HG03469 (cell line): ENCODE measurements around the gene ZDHHC14.
A peak's percentile ranks its signal among the peaks of the same experiment; 100 is the strongest.

ENCODE experiments used
- ATAC-seq: cut with Tn5 transposase; IDR thresholded peaks from one replicate; pipeline ENCODE4 v1.9.1; 2021; ENCODE audit warnings: mild to moderate bottlenecking, moderate library complexity, moderate number of reproducible peaks; ENCODE audit not compliant: unreplicated experiment

Gene ZDHHC14

DNA sequence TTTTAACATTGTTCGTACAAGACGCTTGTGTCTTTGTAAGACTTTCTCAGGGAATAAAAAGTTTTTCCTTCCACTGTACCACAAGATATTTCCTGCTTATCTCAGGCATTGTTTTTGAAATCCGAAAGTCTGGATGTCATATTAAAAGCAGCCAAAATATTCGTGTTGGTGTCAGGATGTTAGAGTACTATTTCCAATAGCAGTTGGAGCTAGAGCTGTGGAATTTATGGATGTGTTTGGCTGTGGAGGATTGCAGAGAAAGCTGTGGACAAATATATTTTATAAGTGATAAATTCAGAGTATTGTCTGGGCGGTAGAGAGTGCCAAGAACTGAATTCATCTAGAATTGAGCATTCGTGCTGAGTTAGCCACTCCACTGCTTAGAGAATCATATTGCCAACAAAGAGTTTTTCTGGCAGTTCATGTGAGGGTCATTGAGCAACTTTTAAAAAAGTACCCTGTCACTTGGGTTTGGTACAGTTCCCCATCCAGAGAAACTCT is 57.7 kb downstream of the ZDHHC14 start:
- no peak for ATAC-seq

DNA sequence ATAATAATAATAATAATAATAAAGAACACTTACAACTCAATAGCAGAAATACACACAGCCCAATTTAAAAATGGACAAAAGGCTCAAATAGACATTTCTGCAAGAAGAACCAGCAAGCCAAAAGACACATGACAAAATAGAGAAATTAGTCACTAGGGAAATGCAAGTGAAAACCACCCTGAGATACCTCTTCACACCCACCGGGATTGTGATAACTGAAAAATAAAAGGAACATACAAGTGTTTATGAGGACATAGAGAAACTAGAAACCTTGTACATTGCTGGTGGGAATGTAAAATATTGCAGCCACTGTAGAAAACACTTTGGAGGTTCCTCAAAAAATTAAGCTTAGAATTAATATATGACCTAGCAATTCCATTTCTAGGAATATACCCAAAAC is 59.2 kb downstream of the ZDHHC14 start:
- ATAC-seq, result no peak

DNA sequence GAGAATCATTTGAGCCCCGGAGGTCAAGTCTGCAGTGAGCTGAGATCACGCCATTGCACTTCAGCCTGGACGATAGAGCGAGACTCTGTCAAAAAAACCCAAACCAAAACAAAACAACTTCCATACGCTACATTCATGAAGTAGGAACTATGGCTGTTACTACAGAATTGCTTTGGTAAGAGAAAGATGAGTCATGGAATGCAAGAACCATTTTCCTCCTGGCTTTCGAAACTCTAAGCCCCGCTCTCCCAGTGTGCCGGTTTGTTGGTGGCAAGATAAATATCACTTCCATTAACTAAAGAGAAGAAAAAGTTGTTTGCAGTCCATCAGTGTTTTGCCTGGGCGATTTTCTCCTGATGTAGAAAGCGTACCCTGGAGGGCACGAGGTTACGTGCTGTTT is 61.3 kb downstream of the ZDHHC14 start:
- no peak for ATAC-seq

DNA sequence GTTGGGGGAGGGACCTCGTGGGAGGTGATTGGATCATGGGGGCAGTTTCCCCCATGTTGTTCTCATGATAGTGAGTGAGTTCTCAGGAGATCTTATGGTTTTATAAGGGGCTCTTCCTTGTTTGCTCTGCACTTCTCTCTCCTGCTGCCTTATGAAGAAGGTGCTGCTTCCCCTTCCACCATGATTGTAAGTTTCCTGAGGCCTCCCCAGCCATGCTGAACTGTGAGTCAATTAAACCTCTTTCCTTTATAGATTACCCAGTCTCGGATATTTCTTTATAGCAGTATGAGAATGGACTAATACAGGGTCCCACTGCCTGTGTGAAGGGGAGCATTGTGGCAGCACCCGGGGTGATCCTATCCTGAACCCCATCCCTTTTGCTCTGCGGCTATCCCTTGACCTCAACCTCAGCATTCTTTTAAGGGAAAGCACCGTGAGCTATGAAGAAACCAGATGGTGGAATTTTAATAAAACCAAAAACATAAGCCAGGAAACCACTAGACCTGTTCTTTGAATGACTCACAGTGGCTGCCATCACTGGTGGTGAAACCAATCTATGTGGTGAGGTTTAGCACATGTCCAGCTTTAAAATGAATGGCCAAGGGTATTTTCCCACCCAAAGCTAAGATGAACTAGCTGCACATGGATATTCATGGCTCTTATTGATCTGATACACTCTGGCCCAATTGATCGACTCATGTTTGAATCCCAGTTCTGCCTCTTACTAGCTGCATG is 62.2 kb downstream of the ZDHHC14 start:
- peak; percentile 81 for ATAC-seq

DNA sequence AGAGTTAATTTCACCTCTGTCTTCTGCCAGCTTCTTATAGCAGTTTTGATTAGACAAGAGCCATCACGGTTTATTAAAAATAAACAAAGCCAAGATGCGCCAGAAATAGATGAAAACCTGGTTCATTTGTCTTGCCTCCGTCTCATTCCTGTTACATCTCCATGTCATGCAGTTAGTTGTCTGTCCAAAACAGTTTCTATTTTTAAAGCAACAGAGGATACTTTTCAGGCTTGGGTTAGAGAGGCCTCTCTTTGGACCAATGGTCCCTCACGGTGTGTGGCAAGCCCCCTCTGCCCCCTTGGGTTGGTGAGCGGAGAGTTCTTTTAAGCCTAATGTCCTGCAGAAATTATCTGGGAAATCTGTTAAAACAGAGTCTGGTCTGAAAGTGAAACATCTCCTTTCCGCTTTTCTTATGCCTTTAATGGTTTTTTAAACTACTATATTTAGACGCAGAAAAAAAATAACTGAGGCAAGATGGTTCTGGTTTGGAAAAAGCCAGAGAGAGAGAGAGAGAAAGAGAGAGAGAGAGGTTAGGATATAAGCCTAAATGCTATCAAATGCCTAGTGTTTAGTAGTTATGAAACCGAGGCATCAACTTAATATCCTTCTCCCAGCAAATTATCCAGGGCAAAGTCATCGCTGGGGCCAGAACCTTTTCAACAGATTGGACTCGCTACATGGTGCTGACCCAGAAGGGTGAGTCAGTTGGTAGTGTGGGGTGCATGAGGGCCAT is 64.5 kb downstream of the ZDHHC14 start:
- ATAC-seq, result no peak

DNA sequence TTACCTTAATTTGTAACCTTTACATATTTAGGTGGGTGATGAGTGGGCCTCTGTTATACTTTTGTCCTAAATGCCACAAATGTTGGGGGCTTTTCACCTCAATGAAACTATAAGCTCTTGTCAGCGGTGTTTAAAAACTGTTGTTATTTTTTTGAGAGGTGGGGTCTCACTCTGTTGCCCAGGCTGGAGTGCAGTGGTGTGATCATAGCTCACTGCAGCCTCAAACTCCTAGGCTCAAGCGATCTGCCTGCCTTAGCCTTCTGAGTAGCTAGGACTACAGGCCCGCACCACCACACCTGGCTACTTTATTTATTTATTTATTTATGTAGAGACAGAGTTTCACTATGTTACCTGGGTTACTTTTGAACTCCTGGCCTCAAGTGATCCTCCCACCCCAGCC is 66.7 kb downstream of the ZDHHC14 start:
- ATAC-seq, result no peak

DNA sequence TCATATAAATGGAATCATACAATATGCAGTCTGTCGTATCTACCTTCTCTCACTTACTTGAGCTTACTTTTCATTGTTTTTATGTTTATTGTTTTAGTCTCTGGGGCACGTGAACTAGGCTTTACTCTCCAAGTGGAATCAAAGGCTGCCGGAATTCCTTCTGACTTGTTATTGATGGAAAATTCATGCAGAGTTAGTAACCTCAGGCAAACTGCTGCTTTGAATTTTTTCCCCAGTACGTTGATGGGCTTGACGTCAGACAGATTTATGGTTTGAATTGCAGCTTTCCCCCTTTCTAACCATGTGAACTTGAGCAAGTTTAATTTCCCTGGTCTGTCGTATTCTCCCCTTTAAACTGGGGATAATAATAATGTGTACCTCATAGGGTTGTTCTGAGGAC is 68.6 kb downstream of the ZDHHC14 start:
- no peak for ATAC-seq

DNA sequence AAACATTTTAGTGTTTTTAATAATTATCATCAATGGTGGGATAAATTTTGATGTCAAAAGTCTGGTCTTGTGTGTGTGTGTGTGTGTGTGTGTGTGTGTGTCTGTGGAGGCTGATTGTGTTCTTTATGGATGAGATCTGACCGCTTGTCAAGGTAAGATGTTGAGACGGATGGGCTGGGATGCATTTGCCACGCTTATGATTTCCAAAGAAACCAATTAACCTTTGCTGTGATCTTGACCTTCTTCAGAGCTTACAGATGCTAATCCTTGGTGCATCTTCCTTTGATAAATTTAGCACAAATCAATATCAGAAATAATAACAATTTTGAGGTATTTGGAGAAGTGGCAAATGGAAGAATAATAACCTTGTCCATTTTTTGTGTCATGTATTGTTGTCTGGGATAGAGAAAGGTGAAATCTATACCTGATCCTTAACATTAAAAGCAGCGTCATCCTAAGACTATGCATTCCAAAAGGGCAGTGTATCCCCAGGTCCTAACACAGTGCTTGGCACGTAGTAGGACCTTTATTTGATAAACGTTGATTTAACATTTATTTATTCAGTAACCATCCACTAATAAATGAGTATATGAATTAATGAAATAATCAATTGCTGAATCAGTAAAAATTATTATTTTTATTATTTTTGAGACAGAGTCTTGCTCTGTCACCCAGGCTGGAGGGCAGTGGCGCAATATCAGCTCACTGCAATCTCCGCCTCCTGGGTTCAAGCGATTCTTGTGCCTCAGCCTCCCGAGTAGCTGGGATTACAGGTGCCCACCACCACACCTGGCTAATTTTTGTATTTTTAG is 70.1 kb downstream of the ZDHHC14 start:
- no peak for ATAC-seq

DNA sequence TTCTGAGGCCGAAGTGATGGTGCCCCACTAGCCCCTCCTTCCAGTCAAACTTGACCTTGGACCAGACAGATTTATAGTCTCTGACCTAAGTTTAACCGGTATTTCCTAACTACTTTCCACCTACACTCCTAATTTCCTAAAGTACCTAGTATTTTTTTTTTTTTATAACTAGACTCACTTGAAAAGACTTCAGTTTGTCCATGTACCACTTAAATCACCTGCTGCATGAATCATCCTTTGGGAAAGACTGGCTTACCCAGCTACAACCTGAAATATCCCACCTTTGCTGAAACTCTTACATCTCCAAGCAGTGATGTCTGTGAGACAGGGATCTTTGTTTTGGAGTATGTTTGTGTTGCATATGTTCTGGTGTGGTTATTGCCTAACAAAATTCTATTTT is 71.1 kb downstream of the ZDHHC14 start:
- no peak for ATAC-seq

DNA sequence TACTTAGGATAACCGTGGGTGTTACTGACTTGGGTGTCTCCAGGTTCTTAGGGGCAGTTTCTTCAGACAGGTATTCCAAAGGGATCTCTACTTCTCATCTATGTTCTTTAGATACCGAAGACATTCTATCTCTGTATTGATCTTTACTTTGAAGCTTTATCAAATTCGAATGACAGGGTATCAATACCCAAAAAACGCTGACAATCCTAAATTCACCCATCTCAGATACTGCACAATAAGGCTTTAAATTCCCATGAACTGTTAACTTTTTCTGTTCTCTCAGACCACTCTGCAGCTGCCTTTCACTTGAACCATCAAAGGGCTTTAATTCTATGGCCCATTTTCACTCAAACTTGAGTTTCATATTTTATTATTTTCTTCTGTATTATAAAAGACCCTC is 72.1 kb downstream of the ZDHHC14 start:
- no peak for ATAC-seq

DNA sequence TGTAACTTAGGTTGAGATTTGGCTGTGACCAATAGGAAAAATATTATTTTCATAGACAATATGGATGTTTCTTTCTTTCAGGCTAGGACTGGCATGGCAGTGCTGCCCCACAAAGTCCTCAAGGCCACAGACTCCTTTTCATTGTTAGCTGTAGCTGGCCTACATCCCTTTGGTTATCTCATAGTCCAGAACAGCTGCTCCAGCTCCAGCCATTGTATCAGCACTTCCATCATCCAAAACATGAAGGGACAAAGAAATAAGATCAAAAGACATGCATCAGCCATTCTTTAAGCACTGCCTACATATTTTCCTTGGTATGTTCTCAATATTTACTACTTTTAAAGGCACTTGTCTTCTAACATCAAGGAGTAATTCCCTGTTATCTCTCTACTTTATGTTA is 73.0 kb downstream of the ZDHHC14 start:
- no peak for ATAC-seq

DNA sequence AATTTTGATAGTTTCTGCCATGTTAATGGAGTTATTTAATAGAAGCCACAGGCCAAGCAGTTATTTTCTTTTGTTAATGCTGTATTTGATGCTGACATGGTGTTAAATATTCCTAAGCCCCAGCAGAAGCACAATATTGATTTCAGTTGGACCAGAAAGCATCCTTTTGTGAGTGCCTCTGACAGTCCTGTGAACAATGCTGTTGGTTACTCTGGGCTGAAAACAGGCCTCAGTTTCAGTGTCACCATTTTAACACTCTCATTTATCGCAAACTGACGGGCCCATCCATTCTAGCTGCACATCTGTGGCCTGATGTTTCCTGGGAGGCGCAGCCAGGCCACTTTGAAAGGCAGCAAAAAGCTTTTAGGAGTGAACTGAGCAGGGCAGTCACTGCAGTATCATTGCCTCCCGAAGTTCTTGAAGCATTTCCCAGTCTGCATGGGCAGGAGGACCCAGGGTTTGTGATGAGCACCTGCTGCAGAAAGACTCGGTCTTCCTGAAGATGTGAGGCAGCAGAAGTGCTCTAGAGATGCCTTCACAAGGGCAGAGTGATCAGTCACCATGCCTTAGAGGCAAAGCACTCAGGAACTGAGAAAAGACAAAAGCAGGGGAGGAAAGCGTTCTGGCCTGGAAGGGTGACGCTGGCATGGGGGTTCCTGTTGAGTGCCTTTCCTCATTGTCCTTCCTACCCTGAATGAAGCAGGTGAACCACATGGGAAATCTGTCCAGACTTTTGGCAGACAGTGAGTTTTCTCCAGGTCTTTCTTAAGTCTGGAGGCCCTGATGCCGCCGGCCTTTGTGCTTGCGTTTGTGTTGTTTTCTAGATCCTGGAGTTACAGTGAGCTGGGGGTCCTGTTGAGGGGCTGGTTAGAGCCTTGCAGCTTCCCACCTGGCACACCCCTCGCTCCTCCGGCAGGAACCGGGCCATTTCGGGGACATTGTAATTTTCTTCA is 74.0 kb downstream of the ZDHHC14 start:
- ATAC-seq, result no peak

DNA sequence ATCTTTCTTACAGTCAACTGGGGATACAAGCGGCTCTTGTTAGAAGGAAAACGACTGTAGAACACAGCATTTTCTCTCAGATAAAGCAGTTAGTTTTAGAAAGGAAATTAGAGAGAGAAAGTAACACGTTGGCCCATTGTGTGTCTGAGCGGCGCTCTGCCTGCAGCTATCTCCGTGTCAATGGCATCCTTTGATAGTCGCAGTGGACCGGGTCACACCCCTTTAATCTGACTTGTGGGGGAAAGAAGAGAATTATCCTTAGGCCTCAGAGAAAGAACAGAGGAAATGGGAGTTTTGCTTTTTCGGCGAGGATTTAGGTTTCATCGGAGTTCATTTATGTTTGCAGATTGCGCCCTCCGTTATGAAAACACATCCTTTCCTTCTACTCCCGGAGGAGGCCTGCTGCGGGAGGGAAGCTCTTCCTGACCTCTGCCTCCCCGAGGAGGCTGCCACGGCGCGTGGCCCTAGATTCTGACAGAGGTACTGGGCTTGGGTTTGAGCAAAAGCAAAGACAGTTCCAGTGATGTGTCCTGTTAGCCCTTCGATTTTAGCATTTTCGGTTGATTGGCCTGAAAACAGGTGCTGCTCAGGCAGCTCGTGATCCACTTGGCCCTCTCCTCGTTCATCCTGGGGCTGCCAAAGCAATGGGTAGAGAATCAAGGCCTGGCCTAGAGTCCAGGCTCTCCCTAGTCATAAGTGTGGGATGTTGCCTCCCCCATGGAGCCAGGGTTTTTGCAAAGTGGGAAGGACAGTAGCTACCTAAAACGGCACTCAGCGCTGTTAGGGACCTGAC is 74.9 kb downstream of the ZDHHC14 start:
- ATAC-seq, result no peak

DNA sequence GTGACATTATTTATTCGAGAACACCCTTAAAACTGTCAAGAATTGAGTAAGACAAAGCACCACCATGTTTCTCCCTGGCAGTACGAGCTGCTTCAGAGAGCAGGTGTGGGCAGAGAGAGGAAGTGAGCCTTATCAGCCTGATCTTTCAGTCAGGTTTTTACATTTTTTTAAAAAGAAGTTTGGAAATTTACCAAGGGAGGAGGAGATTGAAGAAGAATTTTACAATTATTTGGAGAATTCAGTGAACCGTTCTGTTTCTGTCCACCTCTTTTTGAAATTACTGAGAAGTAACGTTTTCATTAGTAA is 75.5 kb downstream of the ZDHHC14 start:
- ATAC-seq, result peak; percentile 37

DNA sequence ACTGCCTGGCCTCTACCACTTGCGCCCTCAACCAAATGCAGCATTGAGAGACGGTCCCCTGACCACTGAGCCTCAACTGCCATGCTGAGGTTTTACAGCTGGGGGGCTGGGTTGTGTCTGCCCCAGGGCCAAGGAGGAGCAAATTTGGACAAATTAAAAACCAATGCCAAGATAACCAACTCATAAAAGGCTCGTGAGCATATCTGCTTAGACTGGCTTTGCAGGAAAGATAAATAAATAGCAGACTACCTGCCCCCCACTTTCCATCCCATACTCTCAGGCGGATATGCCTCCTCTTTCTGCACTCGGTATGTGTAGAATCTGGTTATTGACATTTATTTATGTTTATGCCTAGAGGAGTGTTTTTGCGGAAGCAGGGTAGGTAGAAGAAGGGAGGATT is 76.8 kb downstream of the ZDHHC14 start:
- ATAC-seq, result no peak

DNA sequence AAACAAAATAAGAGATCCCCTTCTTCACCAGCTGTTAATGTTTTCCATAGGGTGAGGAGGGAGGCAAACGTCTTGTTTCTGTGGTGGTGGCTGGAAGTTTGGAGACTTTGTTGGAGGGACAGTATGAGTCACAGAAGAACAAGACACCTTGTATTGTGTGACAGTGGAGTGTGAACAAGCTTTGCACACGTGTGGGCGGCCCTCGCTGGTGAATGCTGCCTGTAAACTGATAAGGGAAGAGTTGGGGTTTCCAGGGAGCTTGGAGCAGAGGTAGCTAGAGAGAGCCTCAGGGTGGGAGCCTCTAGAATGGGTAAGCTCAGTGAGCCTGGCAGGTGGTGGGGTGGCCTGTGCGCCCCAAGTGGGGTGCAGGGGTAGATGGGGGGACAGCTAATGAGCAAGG is 78.3 kb downstream of the ZDHHC14 start:
- no peak for ATAC-seq

DNA sequence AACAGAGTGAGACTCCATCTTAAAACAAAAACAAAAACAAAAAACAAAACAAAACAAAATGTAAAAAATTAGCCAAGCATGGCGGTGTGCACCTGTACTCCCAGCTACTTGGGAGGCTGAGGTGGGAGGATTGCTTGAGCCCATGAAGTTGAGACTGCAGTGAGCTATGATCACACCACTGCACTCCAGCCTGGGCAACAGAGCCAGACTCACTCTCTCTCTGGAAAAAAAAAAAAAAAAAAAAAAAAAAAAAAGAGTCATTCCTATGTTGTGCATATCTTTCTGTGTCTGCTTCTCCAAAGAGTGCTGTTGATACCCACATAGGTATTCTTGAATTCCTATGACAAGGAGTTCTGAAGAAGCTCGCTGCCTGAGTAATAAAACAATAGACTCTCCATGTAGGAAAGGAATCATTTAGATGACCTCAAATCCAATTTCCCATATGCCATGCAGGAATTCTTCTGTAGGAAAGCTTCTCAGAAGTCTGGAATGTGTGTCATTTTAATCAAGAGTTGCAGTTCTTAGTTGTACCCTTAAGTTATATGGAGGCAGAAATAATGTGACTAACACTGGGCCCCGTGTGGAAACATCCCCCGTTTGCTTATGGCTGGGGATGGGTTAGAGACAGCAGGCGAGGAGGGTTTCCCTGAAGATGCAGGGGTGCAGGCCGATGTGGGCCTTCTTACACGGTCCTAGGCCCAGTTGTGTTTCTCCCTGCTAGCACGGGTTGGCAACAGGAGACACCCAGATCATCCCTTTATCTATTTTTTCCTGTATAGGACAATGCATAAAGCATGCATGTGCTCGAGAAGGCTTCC is 79.4 kb downstream of the ZDHHC14 start:
- ATAC-seq, result no peak

DNA sequence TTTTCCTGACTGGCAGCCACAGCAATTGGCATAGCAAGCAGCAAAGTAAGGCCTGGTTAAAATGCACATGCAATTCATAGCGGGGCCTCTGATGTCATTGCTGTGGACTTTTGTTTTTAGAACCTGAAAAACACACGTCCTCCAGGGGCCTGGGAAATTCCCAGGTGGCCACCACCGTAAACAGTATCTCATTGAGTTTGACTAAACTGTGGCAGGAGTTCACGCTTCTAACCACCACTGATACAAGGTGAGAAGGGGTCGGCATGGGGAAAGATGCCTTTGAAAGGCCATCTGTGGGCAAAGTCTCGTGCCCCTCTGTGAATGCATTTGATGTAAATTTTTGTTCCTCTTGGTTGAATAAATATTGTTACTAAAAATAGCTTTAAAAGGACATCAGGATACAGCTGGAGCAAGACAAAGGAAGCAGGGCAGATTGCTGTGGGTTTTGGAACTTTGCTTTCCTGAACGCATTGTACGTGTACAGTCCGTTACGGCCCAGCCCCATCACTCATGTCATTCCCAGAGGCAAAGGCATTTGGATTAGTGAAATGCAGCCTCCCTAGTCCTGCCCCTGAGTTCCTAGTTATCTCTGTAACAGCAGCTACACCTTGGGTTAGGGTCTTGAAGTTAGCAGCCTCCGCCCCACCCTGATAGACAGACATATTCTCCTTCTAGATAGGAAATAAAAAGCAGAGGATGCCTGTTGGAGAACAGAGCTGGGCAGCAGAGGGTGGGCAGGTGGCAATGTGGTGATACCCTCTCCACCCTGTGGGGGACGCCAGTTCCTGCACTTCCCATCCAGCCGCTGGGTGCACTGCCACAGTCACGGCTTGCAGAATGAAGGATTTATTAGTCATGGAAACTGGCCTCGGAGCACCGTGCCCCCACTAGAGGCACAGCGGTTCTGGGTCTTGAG is 80.3 kb downstream of the ZDHHC14 start:
- ATAC-seq, result peak; percentile 35
